ENCODE measurements around the gene GIMAP7. TPM values are rescaled to one million over a fixed set of nuclear protein-coding genes. Genes with fewer than 3 reads are reported as not detected.

The GIMAP7 gene
- total RNA-seq, 2 donors from 2014 or later, result 3.6 to 5.7 TPM

Other genes with a start within 250 kb of the GIMAP7 start
- gene LRRC61, start 191.5 kb upstream of the GIMAP7 start, total RNA-seq, result 10 to 100 TPM in 1 of 2 donors, 1 to 10 TPM in 1; 4.9 to 25.2 TPM
- gene ACTR3C, start 191.3 kb upstream of the GIMAP7 start, total RNA-seq, result 10 to 100 TPM; 35.5 to 69.9 TPM
- gene RARRES2, start 173.2 kb upstream of the GIMAP7 start, total RNA-seq, result 100 to 1,000 TPM; 245 to 400 TPM
- 100 to 1,000 TPM in 1 of 2 donors, 10 to 100 TPM in 1; 77.0 to 117 TPM for gene REPIN1, start 146.1 kb upstream of the GIMAP7 start, total RNA-seq
- gene ZNF775, start 135.5 kb upstream of the GIMAP7 start, total RNA-seq, result 10 to 100 TPM in 1 of 2 donors, 1 to 10 TPM in 1; 6.0 to 10.2 TPM
- gene GIMAP8, start 64.2 kb upstream of the GIMAP7 start, total RNA-seq, result 1 to 10 TPM in 1 of 2 donors, under 1 TPM in 1; 0.99 to 5.4 TPM
- gene GIMAP4, start 52.5 kb downstream of the GIMAP7 start, total RNA-seq, result 10 to 100 TPM in 1 of 2 donors, 1 to 10 TPM in 1; 8.2 to 13.0 TPM
- 10 to 100 TPM in 1 of 2 donors, 1 to 10 TPM in 1; 8.6 to 10.6 TPM for gene GIMAP6, start 117.5 kb downstream of the GIMAP7 start, total RNA-seq
- gene GIMAP2, start 170.8 kb downstream of the GIMAP7 start, total RNA-seq, result 1 to 10 TPM in 1 of 2 donors, under 1 TPM in 1; 0.66 to 3.9 TPM
- 1 to 10 TPM in 1 of 2 donors, under 1 TPM in 1; 0.99 to 3.9 TPM for gene GIMAP1, start 201.7 kb downstream of the GIMAP7 start, total RNA-seq
- 10 to 100 TPM in 1 of 2 donors, 1 to 10 TPM in 1; 5.3 to 11.9 TPM for gene GIMAP5, start 222.5 kb downstream of the GIMAP7 start, total RNA-seq

Measured in body of pancreas (tissue), 2 donors.